SK-N-SH (cell line): Measurements from ENCODE around the gene CD200. TPM values are rescaled to one million over a fixed set of nuclear protein-coding genes. Genes with fewer than 3 reads are reported as not detected.
"Not testable (repeated sequence)": the region's sequence is repeated elsewhere in the genome, so short reads cannot be mapped to it uniquely, and the experiment has no call there.

ENCODE experiments used
- CTCF ChIA-PET: fragments of 300-600, 350-600 bp; formaldehyde crosslinking; extraction: SDS; loops from one replicate; lab custom pipeline; 2021; lab: Yijun Ruan, JAX
- POLR2A ChIA-PET: fragments of 350-600 bp; sonication (Branson Sonifier 250); formaldehyde crosslinking; extraction: SDS; loops from one replicate; lab custom pipeline; 2020; ENCODE audit warnings: antibody characterized with exemption, inconsistent platforms; lab: Yijun Ruan, JAX
- DNase-seq: peaks from one replicate; pipeline ENCODE4 v3.0.0; 2012
- H2AFZ ChIP-seq: fragments of 200-600 bp; sonication (generic); 2 replicates; pipeline ENCODE4 v1.8.1; 2016; ENCODE audit warnings: antibody characterized with exemption, mild to moderate bottlenecking, low read depth
- H3F3A ChIP-seq: fragments of 200-600 bp; sonication (generic); replicated peaks from 2 replicates; pipeline ENCODE3; 2016; ENCODE audit warnings: antibody characterized with exemption, mild to moderate bottlenecking; ENCODE audit not compliant: insufficient read depth
- H3K27ac ChIP-seq, 2 experiments: fragments of 200-500 bp in 1 of 2; fragments of 200-600 bp in 1 of 2; sonication (Bioruptor generic) in 1 of 2; sonication (generic), shearing (Covaris generic) in 1 of 2; 2 replicates each; pipeline versions ENCODE4 v1.5.1 to v1.6.1; 2014 to 2016; ENCODE audit warnings: low read depth in 2 of 2, inconsistent platforms in 1 of 2, low read length in 1 of 2, mild to moderate bottlenecking in 1 of 2, mixed read lengths in 1 of 2
- H3K27me3 ChIP-seq: fragments of 200-600 bp; sonication (generic), shearing (Covaris generic); 2 replicates; pipeline ENCODE4 v1.6.1; 2016; ENCODE audit warnings: mixed run types; ENCODE audit not compliant: insufficient read depth
- H3K36me3 ChIP-seq, 2 experiments: fragments of 200-500 bp in 1 of 2; fragments of 200-600 bp in 1 of 2; sonication (Bioruptor generic) in 1 of 2; sonication (generic) in 1 of 2; replicated peaks in 1 of 2; 2 replicates each; pipeline versions ENCODE3 to v1.5.1; 2014 to 2016; ENCODE audit warnings: low read length in 1 of 2, mild to moderate bottlenecking in 1 of 2; ENCODE audit not compliant: insufficient read depth in 2 of 2, control insufficient read depth in 1 of 2
- H3K4me1 ChIP-seq, 2 experiments: fragments of 200-500 bp in 1 of 2; fragments of 200-600 bp in 1 of 2; sonication (Bioruptor generic) in 1 of 2; sonication (generic), shearing (Covaris generic) in 1 of 2; 2 replicates each; pipeline versions ENCODE4 v1.5.1 to v1.6.1; 2014 to 2016; ENCODE audit warnings: low read depth in 1 of 2, low read length in 1 of 2, mixed run types in 1 of 2; ENCODE audit not compliant: insufficient read depth in 2 of 2, control insufficient read depth in 1 of 2
- H3K4me2 ChIP-seq: fragments of 200-600 bp; sonication (generic), shearing (Covaris generic); 2 replicates; pipeline ENCODE4 v1.6.1; 2017; ENCODE audit warnings: mixed run types
- H3K4me3 ChIP-seq, 2 experiments: fragments of 200-500 bp in 1 of 2; fragments of 200-600 bp in 1 of 2; sonication (Bioruptor generic) in 1 of 2; sonication (generic), shearing (Covaris generic) in 1 of 2; 2 replicates each; pipeline versions ENCODE4 v1.5.1 to v1.8.1; 2014 to 2016; ENCODE audit warnings: low read depth in 2 of 2, inconsistent platforms in 1 of 2, low read length in 1 of 2, mild to moderate bottlenecking in 1 of 2, mixed read lengths in 1 of 2, moderate library complexity in 1 of 2
- H3K79me2 ChIP-seq: fragments of 200-600 bp; sonication (generic); 2 replicates; pipeline ENCODE4 v1.8.1; 2017; ENCODE audit warnings: mild to moderate bottlenecking; ENCODE audit not compliant: insufficient read depth
- H3K9ac ChIP-seq: fragments of 200-600 bp; sonication (generic); 2 replicates; pipeline ENCODE4 v1.6.1; 2017; ENCODE audit warnings: mixed run types
- H3K9me2 ChIP-seq: fragments of 200-600 bp; sonication (generic); 2 replicates; pipeline ENCODE4 v1.6.1; 2017; ENCODE audit warnings: mixed run types
- H3K9me3 ChIP-seq: fragments of 200-600 bp; sonication (generic); 2 replicates; pipeline ENCODE4 v1.6.1; 2017; ENCODE audit warnings: mixed run types, mild to moderate bottlenecking, moderate library complexity
- H4K20me1 ChIP-seq: fragments of 200-600 bp; sonication (generic); 2 replicates; pipeline ENCODE4 v1.6.1; 2017; ENCODE audit warnings: mild to moderate bottlenecking, mixed run types; ENCODE audit not compliant: insufficient read depth
- CHD2 ChIP-seq: fragments of 150-350 bp; IDR thresholded peaks from 2 replicates; pipeline ENCODE4 v1.6.1; 2018; ENCODE audit warnings: low read length; ENCODE audit not compliant: partially characterized antibody
- ELF1 ChIP-seq: IDR thresholded peaks from 2 replicates; pipeline ENCODE4 v1.4.0; 2012
- FOSL2 ChIP-seq: IDR thresholded peaks from 2 replicates; pipeline ENCODE4 v1.4.0; 2012; ENCODE audit warnings: low read depth, mild to moderate bottlenecking, moderate library complexity, borderline replicate concordance
- FOXJ3 ChIP-seq: sonication (generic); formaldehyde crosslinking; IDR thresholded peaks from 2 replicates; pipeline ENCODE4 v1.5.1; 2020; ENCODE audit warnings: mild to moderate bottlenecking, missing genetic modification reagents
- FOXM1 ChIP-seq: IDR thresholded peaks from 2 replicates; pipeline ENCODE4 v1.4.0; 2012; ENCODE audit warnings: low read depth, mild to moderate bottlenecking
- GABPA ChIP-seq: IDR thresholded peaks from 2 replicates; pipeline ENCODE4 v1.4.0; 2012; ENCODE audit warnings: low read depth, mild to moderate bottlenecking
- GATA2 ChIP-seq: sonication (generic); formaldehyde crosslinking; IDR thresholded peaks from 2 replicates; pipeline ENCODE4 v1.5.0; 2020; ENCODE audit warnings: mild to moderate bottlenecking, missing genetic modification reagents
- IRF3 ChIP-seq: fragments of 150-350 bp; IDR thresholded peaks from 2 replicates; pipeline ENCODE4 v1.6.1; 2016; ENCODE audit warnings: mild to moderate bottlenecking, low read depth, low read length
- MEF2A ChIP-seq: IDR thresholded peaks from 2 replicates; pipeline ENCODE4 v1.4.0; 2012; ENCODE audit warnings: low read depth, borderline replicate concordance
- MXI1 ChIP-seq: IDR thresholded peaks from 2 replicates; pipeline ENCODE4 v1.6.1; 2012; ENCODE audit warnings: mild to moderate bottlenecking, low read depth, low read length, improper control_type of control experiment
- PBX3 ChIP-seq: IDR thresholded peaks from 2 replicates; pipeline ENCODE4; 2012
- RCOR1 ChIP-seq: fragments of 150-350 bp; IDR thresholded peaks from 2 replicates; pipeline ENCODE4 v1.6.1; 2017; ENCODE audit warnings: antibody characterized with exemption, low read length
- RFX5 ChIP-seq: IDR thresholded peaks from 2 replicates; pipeline ENCODE4 v1.6.1; 2012; ENCODE audit warnings: mild to moderate bottlenecking, improper control_type of control experiment, low read length
- SIN3A ChIP-seq: IDR thresholded peaks from 2 replicates; pipeline ENCODE4 v1.6.1; 2012; ENCODE audit warnings: low read depth, mild to moderate bottlenecking, low read length, moderate library complexity, borderline replicate concordance
- SMC3 ChIP-seq: IDR thresholded peaks from 2 replicates; pipeline ENCODE4 v1.6.1; 2012; ENCODE audit warnings: low read depth, low read length, improper control_type of control experiment
- TAF1 ChIP-seq: IDR thresholded peaks from 2 replicates; pipeline ENCODE4 v1.6.1; 2012; ENCODE audit warnings: low read depth, mild to moderate bottlenecking, low read length, moderate library complexity, borderline replicate concordance
- TEAD4 ChIP-seq: IDR thresholded peaks from 2 replicates; pipeline ENCODE4 v1.4.0; 2012; ENCODE audit warnings: mild to moderate bottlenecking, borderline replicate concordance; ENCODE audit not compliant: insufficient read depth
- USF1 ChIP-seq: IDR thresholded peaks from 2 replicates; pipeline ENCODE4 v1.4.0; 2012; ENCODE audit warnings: low read depth, borderline replicate concordance
- WGBS: methylation state at CpG from one replicate; pipeline ENCODE4 v1.1.6; 2017; ENCODE audit warnings: low lambda C conversion rate; 5-methylcytosine and 5-hydroxymethylcytosine counted together
- polyA plus RNA-seq, 3 experiments: library from polyadenylated mRNA; depleted of rRNA; stranded (reverse); fragments of >200 nt; gene quantifications; 2 replicates each; pipeline ENCODE4 v1.2.3, GENCODE V29; 2012
- TF ChIP-seq, protein P1 (sequence below): fragments of 200-600 bp; sonication (generic); IDR thresholded peaks from 2 replicates; pipeline ENCODE4 v1.6.1; 2017; ENCODE audit warnings: antibody characterized with exemption, mild to moderate bottlenecking, moderate library complexity

CD200 gene
- polyA plus RNA-seq, 1 of the 3 experiments (the other 2 are of a cell fraction), result 1.1 TPM

- H4K20me1 ChIP-seq, result not testable (repeated sequence)
These were observed 67.4 kb downstream of the CD200 start for GRCh38 chr3:112400317-112400716.

DNA sequence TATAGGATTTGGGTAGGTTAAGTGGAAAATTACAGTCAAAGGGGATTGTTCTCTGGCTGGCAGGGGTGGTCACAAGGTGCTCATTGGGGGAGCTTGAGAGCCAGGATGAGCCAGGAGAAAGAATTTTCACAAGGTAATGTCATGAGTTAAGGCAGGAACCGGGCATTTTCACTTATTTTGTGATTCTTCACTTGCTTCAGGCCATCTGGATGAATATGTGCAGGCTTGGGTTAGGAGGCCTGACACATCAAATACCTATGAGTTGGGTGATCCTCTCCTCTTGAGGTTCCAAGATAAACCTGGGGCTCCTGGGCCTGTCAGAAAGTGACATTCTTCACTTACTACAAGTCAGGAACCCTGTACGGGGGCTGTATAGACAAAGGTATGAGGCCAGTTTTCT is 68.7 kb downstream of the CD200 start:
- Histone ChIP-seq H3K36me3 (no peaks in the 10 kb centered on the region), H4K20me1 (no peaks in the 10 kb centered on the region), H3K4me2 (no peak overlapping the region), H3K4me3 (no peak overlapping the region), H3K27ac (no peak overlapping the region), H3K9ac (no peak overlapping the region), H3K79me2 (no peaks in the 10 kb centered on the region), H3K4me1 (no peaks in the 10 kb centered on the region), H3K9me3 (no peaks in the 10 kb centered on the region), H3F3A (no peaks in the 10 kb centered on the region), H2AFZ (no peak overlapping the region), H3K27me3 (no peaks in the 10 kb centered on the region), H3K9me2 (no peaks in the 10 kb centered on the region)
- 61% methylated on average over 2 of the region's 2 CpGs for WGBS
- TF ChIP-seq MEF2A (no peak), FOSL2 (no peak), ELF1 (no peak), RFX5 (no peak), USF1 (no peak)
- CTCF ChIA-PET, result interaction anchor here (0.6 kb wide), 1 partner anchor 75 kb away, joined by 3 read pairs; no protein-coding TSS in a partner anchor
- no peak for DNase-seq
- POLR2A ChIA-PET, result no interaction called here

More at GRCh38 chr3:112400317-112400716, 67.4 kb downstream of the CD200 start:
- H3K9me2 ChIP-seq, POLR2A ChIA-PET, H3K27ac ChIP-seq, H3K79me2 ChIP-seq, DNase-seq, H2AFZ ChIP-seq, H3K4me3 ChIP-seq, H3K27me3 ChIP-seq, H3K4me2 ChIP-seq, H3K4me1 ChIP-seq, H3K9me3 ChIP-seq, H3K9ac ChIP-seq, H3K36me3 ChIP-seq, H3F3A ChIP-seq: not testable (repeated sequence)
- WGBS, result 79% methylated on average over 5 of the region's 5 CpGs
- CTCF ChIA-PET, result interaction anchor here (0.6 kb wide), 1 partner anchor 1840 kb away, joined by 3 read pairs; no protein-coding TSS in a partner anchor

DNA sequence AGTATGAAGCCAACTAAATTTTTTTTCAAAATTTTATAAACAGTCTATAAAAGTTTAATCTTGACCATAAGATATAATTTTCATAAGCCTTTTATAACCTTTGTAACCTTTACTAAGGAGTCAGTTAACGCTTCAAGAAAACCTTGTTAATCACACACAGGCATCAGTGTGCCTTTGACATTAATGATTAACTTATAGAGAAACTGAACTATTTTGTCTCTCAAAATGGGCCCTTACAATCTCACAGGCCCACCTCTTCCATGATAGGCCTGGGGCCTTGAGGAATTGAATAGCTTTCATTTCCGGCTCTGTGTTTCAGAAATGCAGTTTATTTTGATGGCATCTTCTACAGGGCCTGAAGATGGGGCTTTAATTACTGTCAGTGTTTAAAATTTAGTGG is 70.1 kb downstream of the CD200 start:
- no peaks in the 10 kb centered on the region for H3K9me2 ChIP-seq
- H3K27me3 ChIP-seq, result no peaks in the 10 kb centered on the region
- H3K4me1 ChIP-seq, result no peaks in the 10 kb centered on the region
- no peak overlapping the region for H3K4me2 ChIP-seq
- DNase-seq, result no peak
- H3K79me2 ChIP-seq, result no peaks in the 10 kb centered on the region
- H3K9ac ChIP-seq, result no peak overlapping the region
- POLR2A ChIA-PET, result no interaction called here
- CTCF ChIA-PET, result no interaction called here
- H4K20me1 ChIP-seq, result no peaks in the 10 kb centered on the region
- no peaks in the 10 kb centered on the region for H3K9me3 ChIP-seq
- no peak overlapping the region for H2AFZ ChIP-seq
- H3K27ac ChIP-seq, result no peak overlapping the region
- H3F3A ChIP-seq, result no peaks in the 10 kb centered on the region
- WGBS, result 93% methylated on average over 2 of the region's 2 CpGs
- no peak overlapping the region for H3K4me3 ChIP-seq
- H3K36me3 ChIP-seq, result no peaks in the 10 kb centered on the region
- no peak for TF ChIP-seq IRF3
- no peak for TF ChIP-seq TAF1
- TF ChIP-seq, protein P1, sequence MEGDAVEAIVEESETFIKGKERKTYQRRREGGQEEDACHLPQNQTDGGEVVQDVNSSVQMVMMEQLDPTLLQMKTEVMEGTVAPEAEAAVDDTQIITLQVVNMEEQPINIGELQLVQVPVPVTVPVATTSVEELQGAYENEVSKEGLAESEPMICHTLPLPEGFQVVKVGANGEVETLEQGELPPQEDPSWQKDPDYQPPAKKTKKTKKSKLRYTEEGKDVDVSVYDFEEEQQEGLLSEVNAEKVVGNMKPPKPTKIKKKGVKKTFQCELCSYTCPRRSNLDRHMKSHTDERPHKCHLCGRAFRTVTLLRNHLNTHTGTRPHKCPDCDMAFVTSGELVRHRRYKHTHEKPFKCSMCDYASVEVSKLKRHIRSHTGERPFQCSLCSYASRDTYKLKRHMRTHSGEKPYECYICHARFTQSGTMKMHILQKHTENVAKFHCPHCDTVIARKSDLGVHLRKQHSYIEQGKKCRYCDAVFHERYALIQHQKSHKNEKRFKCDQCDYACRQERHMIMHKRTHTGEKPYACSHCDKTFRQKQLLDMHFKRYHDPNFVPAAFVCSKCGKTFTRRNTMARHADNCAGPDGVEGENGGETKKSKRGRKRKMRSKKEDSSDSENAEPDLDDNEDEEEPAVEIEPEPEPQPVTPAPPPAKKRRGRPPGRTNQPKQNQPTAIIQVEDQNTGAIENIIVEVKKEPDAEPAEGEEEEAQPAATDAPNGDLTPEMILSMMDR, result no peak
- no peak for TF ChIP-seq SIN3A
- no peak for TF ChIP-seq FOXJ3 (CRISPR knock-in tag)
- TF ChIP-seq GABPA, result no peak
- TF ChIP-seq GATA2 (CRISPR knock-in tag), result no peak
- TF ChIP-seq MXI1, result no peak
- no peak for TF ChIP-seq ELF1
- TF ChIP-seq CHD2, result no peak
- no peak for TF ChIP-seq PBX3
- no peak for TF ChIP-seq TEAD4
- no peak for TF ChIP-seq RCOR1
- TF ChIP-seq MEF2A, result no peak
- TF ChIP-seq SMC3, result no peak
- no peak for TF ChIP-seq FOXM1
